ENCODE measurements around the gene ITLN1.

Gene ITLN1

GRCh38 chr1:160826546-160826945, 58.4 kb downstream of the ITLN1 start:
- DNase-seq (ENCODE audit: low read depth in 2 of 2, low spot score in 1 of 2), result no peak
